A549 treated with dexamethasone at 1 μM for 4 hours (cell line): ENCODE data around the gene ARID3C. TPM values are rescaled to one million over a fixed set of nuclear protein-coding genes. Genes with fewer than 3 reads are reported as not detected.

ENCODE experiments used
- total RNA-seq: library from RNA; stranded (reverse); fragments of 200-300 nt; extraction: Qiagen RNA extraction; gene quantifications from 5 replicates; pipeline ENCODE4 v1.2.3, GENCODE V29; 2022

The ARID3C gene
- 0.17 to 0.25 TPM (median 0.20 TPM) in 5 replicates for total RNA-seq

GRCh38 chr9:34628656-34629490, at the start of gene ARID3C:
TSS of gene ARID3C (minus strand) at chr9:34629066. CDS start at chr9:34628014, 1,052 bp downstream.

GRCh38 chr9:34662526-34663302, 33.8 kb upstream of the ARID3C start, which contains the start of gene CCL27:
TSS of gene CCL27 (minus strand) at chr9:34662657. CDS start at chr9:34662633, 24 bp downstream.

DNA sequence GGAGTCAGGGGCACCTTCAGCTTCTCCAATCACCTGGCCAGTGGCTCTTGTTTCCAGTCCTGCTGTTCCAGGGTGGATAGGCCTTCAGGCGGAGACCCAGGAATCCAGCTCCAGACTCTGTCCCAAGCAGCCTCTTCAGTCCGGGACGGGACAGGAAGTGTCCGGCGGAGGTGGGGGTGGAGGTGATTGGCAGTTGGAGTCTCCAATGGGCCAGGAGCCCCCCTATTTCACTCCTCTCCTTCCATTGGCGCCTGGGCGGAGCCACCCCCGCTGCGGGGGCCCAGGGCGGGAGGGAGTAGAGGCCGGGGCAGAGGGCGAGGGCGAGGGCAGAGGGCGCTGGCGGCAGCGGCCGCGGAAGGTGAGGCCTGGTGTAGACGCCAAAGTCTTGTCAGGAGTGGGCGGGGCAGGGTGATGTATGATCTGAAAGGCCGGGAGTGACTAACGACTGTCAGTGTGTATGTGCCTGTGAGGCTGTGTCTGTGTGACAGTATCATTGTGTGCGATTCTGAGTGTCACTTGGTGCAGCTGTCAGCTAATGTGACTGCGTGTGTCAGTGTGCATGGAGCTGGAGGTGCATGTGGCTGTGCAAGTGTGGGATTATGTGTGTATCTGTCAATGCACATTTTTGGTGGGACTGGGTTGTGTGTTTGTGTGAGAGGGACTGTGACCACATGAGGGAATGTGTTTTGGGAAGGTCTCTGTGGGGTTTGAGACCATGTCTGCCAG, 23.2 kb upstream of the ARID3C start, which contains the start of gene IL11RA:
Gene IL11RA, plus strand, starts transcription at position 310 of the 726 bp plus-strand sequence. CDS start 3,033 bp downstream, outside the sequence.

DNA sequence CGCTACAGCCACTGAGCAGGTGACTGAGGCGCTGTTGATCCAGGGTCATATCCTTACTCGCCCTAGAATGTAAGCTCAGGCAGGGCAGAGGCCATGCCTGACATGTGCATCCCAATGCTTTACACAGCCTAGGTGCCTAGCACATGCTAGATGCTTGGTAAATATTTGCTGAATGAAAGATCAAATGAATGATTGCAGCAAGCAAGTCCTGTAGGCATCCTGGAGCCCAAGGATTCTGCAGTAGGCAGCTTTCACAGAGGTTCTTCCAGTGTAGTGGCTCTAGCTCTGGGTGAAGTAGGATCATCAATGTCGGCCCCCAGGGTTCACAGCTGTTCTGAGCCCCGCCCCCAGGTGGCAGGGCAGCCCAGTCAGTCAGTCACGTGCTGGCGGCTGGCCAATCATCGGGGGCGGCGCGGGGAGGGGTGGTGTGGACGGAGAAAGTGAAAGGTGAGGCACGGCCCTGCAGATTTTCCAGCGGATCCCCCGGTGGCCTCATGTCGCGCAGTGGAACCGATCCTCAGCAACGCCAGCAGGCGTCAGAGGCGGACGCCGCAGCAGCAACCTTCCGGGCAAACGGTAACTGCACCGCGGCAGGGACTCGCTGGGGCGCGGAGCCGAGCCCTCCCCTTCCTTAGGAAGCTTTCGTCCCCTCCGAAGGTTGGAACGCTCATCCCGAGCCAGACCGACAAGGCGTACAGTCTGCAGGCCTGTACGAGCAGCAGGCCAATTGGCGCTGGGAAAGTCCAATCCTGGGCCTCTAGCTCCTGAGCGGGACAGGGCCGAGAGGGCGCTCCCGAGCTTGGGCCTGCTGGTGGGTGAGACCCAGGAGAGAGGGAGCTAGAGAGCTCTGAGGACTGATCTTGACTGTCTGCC, 17.6 kb upstream of the ARID3C start, which contains the start of gene GALT:
Gene GALT, plus strand, starts transcription at position 465 of the 873 bp plus-strand sequence. Its CDS starts 30 bp downstream, at position 495.

DNA sequence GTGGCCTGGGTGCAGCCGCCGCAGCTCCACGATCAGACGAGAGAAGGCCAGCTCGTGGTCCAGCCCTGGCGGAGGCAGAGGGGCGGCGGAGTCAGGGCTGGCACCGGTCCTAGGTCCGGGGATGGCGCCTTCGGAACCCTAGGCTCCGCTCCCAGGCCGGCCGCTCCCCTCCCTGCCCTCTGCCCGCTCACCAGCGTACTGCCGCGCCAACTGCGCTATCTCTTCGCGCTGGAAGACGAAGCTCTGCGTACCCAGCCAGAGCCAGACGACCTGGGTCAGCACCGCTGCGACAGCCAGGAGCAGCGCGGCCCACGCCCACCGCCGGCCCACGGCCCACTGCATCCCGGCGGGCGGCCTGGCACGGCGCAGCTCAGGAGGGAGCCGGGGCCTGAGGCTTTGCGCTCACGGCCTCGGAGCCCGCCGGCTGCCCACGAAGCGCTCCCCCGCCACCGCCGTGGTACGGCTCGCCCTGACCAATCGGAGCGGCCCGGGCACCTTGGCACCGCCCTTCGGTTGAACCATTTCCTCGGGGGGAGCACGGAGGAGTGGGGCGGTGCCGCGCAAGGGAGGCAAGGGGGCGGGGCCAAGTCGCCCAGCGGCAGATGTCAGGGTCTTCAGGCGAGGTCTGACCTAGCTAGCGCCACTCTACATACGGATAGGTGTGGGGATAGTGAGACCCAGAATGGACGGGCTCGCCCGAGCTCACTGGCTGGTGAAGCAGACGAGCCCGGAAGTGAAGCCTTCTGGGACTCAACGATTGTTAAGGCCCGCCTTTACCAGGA, 8.7 kb upstream of the ARID3C start, which contains the start of gene SIGMAR1:
Gene SIGMAR1, minus strand, starts transcription at position 432 of the 782 bp plus-strand sequence. Its CDS starts 90 bp downstream, at position 342.

DNA sequence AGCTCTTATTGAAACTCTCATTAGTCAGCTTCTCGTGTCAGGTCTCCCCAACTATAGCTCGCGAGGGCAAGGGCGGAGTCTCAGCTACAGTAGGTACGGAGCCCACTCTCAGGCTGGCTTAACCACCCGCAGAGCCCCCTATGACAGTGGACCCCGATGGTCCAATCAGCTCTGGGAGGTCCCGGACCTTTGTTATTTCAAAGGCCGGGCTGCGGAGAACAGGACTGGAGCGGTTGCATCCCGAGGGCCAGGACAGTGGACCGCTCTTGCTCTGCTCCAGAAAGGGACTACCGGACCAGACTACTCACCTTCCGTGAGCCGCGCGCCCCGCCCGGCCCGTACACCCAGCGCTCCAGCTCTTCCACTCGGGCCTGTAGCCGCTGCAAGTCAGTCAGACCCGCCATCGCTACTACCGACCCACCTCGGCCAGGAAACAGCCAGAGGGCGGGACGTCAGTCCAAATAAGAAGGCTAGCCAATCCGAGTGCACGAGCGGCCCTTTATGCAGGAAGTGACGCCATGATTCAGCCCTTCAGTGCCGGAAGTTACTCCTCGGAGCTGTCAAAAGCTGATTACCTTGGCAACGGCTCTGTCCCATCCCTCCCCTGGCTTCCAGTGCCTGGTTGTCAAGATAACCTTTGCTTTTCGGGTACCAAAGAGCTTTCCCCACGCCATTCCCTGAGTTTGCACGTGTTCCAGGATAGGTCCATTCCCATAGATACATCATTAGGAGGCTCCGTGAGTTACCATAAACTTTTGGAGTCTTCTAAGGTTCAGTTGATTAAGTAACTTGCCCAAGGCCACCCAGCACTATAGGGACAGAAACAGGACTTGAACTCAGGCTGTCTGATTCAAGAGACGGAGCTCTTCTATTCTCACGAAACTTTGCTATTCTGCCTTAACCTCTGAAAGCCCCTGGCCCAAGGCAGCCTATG, 8.5 kb downstream of the ARID3C start, which contains the start of gene DCTN3:
Gene DCTN3, minus strand, starts transcription at position 435 of the 934 bp plus-strand sequence. Its CDS starts 31 bp downstream, at position 404.

DNA sequence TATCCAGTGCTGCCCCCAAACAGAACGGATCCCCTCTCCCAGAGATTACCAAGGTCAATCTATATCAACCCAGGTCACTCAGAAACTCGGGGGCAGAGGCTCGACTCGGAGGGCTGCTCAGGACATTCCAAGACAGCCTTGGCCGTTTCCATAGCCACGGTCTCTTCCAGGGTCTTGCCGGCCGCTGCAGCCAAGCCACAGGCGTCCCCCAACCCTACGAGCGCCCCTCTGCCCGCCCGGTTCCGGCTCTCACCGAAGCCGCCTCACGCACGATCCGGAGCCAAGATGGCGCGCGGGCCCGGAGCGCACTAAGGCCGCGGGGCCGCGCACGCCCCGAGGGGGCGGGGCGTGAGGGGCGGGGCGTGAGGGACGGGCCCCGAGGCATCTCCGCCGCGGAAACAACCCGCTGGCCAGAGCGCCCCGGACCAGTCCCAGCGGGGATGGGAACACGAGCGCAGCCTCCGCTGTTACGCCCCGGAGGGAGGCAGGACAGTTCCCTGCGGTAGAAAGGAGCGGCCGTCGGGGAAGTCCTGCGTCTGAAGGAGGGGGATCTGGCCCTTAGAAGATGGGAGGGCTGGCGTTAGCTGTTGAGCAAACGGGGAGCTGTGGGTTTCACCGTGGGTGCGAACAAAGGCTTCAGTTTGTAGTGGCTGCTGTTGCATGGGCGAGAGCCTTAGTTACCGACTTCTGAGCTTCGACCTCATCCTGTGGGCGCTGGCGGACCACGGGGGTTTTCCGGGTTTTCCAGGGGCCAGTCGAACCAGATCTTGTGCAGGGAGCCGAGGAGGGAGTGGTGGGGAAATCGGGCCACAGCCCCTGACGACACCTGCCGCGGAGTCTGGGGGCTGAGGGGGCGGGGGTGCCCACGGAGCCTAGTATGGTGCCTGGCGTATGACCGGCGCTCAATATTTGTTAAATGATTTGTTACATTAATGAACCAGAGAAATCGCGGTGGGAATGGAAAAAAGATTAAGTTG, 16.8 kb downstream of the ARID3C start, which contains the start of gene RPP25L:
Gene RPP25L, minus strand, starts transcription at position 287 of the 977 bp plus-strand sequence. CDS start 801 bp downstream, outside the sequence.

DNA sequence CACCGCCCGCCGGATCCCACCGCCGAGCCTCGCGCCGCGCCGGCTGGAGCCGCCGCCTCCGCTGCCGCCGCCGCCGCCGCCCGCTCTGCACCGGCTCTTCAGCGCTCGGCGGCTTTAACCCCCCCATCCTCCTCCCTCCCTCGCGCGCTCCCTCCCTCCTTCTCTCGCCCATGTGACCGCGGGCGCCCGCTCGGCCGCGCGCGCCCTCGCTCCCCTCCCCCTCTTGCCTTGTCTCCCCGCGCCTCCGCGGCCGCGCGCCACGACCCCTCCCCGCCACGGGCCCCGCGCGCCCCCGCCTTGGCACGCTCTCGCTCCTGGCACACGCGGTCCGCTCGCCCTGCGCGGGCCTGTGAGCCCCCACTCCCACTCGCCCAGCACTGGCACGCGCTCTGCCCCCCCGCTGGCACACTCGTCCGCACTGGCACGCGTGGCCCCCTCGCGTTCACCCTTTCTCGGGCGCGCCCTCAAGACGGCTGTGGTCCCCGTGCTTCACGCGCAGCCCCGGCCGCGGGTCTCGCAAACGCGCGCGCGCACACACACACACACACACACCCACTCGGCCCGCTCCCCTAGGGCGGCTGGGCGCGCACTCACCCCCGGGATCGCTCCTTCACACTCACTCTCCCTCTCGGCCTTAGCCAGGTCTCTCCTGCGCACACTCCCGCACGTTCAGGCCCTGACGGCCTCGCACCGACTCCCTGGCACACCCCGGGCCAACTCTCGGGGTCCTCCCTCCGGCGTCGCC, 39.1 kb downstream of the ARID3C start, which contains the start of gene CNTFR:
Gene CNTFR, minus strand, starts transcription at position 89 of the 745 bp plus-strand sequence. CDS start 20,743 bp downstream, outside the sequence.

Other genes with a start within 250 kb of the ARID3C start
- 13.7 to 18.5 TPM (median 16.5 TPM) in 5 replicates for gene FAM219A, start 170.5 kb downstream of the ARID3C start, total RNA-seq
- gene DNAI1, start 170.3 kb downstream of the ARID3C start, total RNA-seq, result 0.19 to 0.64 TPM (median 0.32 TPM) in 5 replicates
- gene ENHO, start 106.1 kb downstream of the ARID3C start, total RNA-seq, result 1.3 to 2.4 TPM (median 1.8 TPM) in 5 replicates
- gene CNTFR, start 39.3 kb downstream of the ARID3C start, total RNA-seq, result 0.07 to 0.16 TPM (median 0.14 TPM) in 5 replicates
- 37.8 to 40.9 TPM (median 38.8 TPM) in 5 replicates for gene RPP25L, start 17.0 kb downstream of the ARID3C start, total RNA-seq
- gene DCTN3, start 8.6 kb downstream of the ARID3C start, total RNA-seq, result 90.4 to 103 TPM (median 97.7 TPM) in 5 replicates
- 158 to 203 TPM (median 197 TPM) in 5 replicates for gene SIGMAR1, start 8.7 kb upstream of the ARID3C start, total RNA-seq
- 13.6 to 17.3 TPM (median 16.5 TPM) in 5 replicates for gene GALT, start 17.6 kb upstream of the ARID3C start, total RNA-seq
- gene IL11RA, start 23.1 kb upstream of the ARID3C start, total RNA-seq, result 3.7 to 6.9 TPM (median 5.3 TPM) in 5 replicates
- 0.13 TPM in 2 of 5 replicates, not detected in the others for gene CCL27, start 33.6 kb upstream of the ARID3C start, total RNA-seq
- gene CCL19, start 62.2 kb upstream of the ARID3C start, total RNA-seq, result not detected in 5 replicates
- gene CCL21, start 81.1 kb upstream of the ARID3C start, total RNA-seq, result not detected in 5 replicates